ENCODE measurements around the gene ARGLU1. TPM values are rescaled to one million over a fixed set of nuclear protein-coding genes. Genes with fewer than 3 reads are reported as not detected.

ARGLU1 gene
- total RNA-seq, 1 experiment from 2014 or later, result 137 TPM

DNA sequence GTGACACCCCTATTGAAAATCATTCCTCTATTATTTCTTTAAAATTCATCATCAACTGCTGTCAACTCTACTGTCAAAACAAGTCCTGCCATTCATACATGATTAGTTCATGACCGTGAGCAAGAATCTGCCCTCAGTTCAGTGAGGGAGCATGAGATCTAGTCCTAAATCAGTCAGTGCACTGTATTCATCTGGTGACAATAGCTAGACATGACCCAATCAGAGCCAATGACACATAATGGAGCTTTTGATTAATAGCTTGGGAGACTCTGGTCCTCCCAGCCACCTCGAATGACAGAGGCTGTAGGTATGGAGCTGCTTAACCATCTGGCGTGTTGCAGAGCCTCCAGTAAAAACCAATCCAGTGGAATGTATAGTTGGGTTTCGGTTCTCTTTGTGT lies 46.9 kb upstream of the ARGLU1 start:
- CTCF ChIA-PET, result no interaction called here
- Mint-ChIP-seq H3K27me3 (ENCODE audit: insufficient read depth, unreplicated experiment) (no peaks in the 10 kb centered on the region), H3K36me3 (ENCODE audit: insufficient read depth, unreplicated experiment) (no peaks in the 10 kb centered on the region), H3K9me3 (ENCODE audit: unreplicated experiment) (no peaks in the 10 kb centered on the region), H3K4me1 (ENCODE audit: low read depth, unreplicated experiment) (no peaks in the 10 kb centered on the region), H3K4me3 (ENCODE audit: unreplicated experiment) (no peak overlapping the region), H3K27ac (ENCODE audit: unreplicated experiment) (no peak overlapping the region)
- POLR2A ChIA-PET, result no interaction called here
- Histone ChIP-seq H3K27me3 (replicated peaks; ENCODE audit: control insufficient read depth, insufficient read depth, low read length) (no peaks in the 10 kb centered on the region), H3K36me3 (ENCODE audit: control insufficient read depth, insufficient read depth, low read length) (no peaks in the 10 kb centered on the region), H3K4me1 (peaks cover 10% of the 10 kb centered on the region; the same call in 1 of the 2 replicates), H3K4me3 (ENCODE audit: low read depth, low read length) (no peak overlapping the region), H3K9me3 (no peaks in the 10 kb centered on the region)
- DNase-seq, result no peak
- BruUV-seq (replicated peaks), result no TSS peak
- intact Hi-C loops (cut with micrococcal nuclease; ENCODE audit: unreplicated experiment), result no loop called here
- TF ChIP-seq, protein P1, sequence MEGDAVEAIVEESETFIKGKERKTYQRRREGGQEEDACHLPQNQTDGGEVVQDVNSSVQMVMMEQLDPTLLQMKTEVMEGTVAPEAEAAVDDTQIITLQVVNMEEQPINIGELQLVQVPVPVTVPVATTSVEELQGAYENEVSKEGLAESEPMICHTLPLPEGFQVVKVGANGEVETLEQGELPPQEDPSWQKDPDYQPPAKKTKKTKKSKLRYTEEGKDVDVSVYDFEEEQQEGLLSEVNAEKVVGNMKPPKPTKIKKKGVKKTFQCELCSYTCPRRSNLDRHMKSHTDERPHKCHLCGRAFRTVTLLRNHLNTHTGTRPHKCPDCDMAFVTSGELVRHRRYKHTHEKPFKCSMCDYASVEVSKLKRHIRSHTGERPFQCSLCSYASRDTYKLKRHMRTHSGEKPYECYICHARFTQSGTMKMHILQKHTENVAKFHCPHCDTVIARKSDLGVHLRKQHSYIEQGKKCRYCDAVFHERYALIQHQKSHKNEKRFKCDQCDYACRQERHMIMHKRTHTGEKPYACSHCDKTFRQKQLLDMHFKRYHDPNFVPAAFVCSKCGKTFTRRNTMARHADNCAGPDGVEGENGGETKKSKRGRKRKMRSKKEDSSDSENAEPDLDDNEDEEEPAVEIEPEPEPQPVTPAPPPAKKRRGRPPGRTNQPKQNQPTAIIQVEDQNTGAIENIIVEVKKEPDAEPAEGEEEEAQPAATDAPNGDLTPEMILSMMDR (IDR thresholded peaks at IDR 0.05; ENCODE audit: insufficient read depth in 1 of 2, low read depth in 1 of 2, low read length in 1 of 2, severe bottlenecking in 1 of 2, unreplicated experiment in 1 of 2), result no peak

DNA sequence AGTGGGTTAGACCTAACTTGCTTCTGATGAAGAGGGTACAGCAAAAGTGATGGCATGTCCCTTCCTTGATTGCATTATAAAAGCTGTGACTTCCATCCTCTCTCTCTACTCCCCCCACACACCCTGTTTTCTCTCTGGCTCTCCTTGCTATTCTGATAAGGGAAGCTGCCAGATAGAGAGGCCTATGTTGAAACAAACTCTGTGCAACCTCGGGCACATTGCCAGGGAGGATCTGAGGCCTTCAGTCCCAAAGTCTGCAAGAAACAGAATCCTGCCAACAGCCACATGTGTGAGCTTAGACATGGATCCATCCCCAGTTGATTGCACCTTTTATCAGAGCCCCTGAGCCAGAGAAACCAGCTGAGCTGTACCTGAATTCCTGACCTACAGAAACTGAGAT lies 44.8 kb upstream of the ARGLU1 start:
- H3K36me3 ChIP-seq (ENCODE audit: control insufficient read depth, insufficient read depth, low read length), result no peaks in the 10 kb centered on the region
- no peak overlapping the region for H3K27ac Mint-ChIP-seq (ENCODE audit: unreplicated experiment)
- H3K9me3 ChIP-seq, result no peaks in the 10 kb centered on the region
- no TSS peak for BruUV-seq (replicated peaks)
- peaks cover 4% of the 10 kb centered on the region; the same call in 1 of the 2 replicates for H3K4me1 ChIP-seq
- H3K27me3 ChIP-seq (replicated peaks; ENCODE audit: control insufficient read depth, insufficient read depth, low read length), result no peaks in the 10 kb centered on the region
- POLR2A ChIA-PET, result no interaction called here
- no peaks in the 10 kb centered on the region for H3K9me3 Mint-ChIP-seq (ENCODE audit: unreplicated experiment)
- intact Hi-C loops (cut with micrococcal nuclease; ENCODE audit: unreplicated experiment), result no loop called here
- H3K4me3 Mint-ChIP-seq (ENCODE audit: unreplicated experiment), result no peak overlapping the region
- no peaks in the 10 kb centered on the region for H3K27me3 Mint-ChIP-seq (ENCODE audit: insufficient read depth, unreplicated experiment)
- H3K4me1 Mint-ChIP-seq (ENCODE audit: low read depth, unreplicated experiment), result no peaks in the 10 kb centered on the region
- no peak overlapping the region for H3K4me3 ChIP-seq (ENCODE audit: low read depth, low read length)
- no peaks in the 10 kb centered on the region for H3K36me3 Mint-ChIP-seq (ENCODE audit: insufficient read depth, unreplicated experiment)
- no peak for DNase-seq
- CTCF ChIA-PET, result no interaction called here
- TF ChIP-seq, protein P1 (IDR thresholded peaks at IDR 0.05; ENCODE audit: insufficient read depth in 1 of 2, low read depth in 1 of 2, low read length in 1 of 2, severe bottlenecking in 1 of 2, unreplicated experiment in 1 of 2), result no peak

DNA sequence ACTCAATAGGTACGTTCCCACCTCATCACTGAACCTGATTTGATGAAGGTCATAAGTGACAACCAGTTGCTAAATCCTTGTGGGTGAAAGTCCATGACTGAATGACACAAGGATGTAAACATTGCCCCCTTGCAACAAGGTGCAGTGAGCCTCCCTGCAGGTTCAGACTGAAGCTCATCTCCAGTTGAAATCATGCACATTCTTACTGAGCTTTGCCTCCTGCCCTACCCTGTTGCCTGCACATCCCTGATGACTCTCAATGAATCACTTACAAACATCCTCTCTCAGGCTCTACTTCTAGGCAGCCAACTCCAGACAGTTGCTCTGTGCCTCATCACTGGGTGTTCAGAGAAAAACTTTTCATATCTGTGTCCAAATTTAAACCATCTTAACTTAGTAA lies 42.5 kb upstream of the ARGLU1 start:
- no peaks in the 10 kb centered on the region for H3K36me3 Mint-ChIP-seq (ENCODE audit: insufficient read depth, unreplicated experiment)
- DNase-seq, result no peak
- H3K4me3 Mint-ChIP-seq (ENCODE audit: unreplicated experiment), result no peak overlapping the region
- Histone ChIP-seq H3K9me3 (peaks cover 2% of the 10 kb centered on the region), H3K4me1 (peaks cover 4% of the 10 kb centered on the region; the same call in 1 of the 2 replicates), H3K27me3 (replicated peaks; ENCODE audit: control insufficient read depth, insufficient read depth, low read length) (no peaks in the 10 kb centered on the region), H3K4me3 (ENCODE audit: low read depth, low read length) (no peak overlapping the region), H3K36me3 (ENCODE audit: control insufficient read depth, insufficient read depth, low read length) (no peaks in the 10 kb centered on the region)
- ChIA-PET POLR2A (no interaction called here), CTCF (no interaction called here)
- peaks cover 10% of the 10 kb centered on the region for H3K9me3 Mint-ChIP-seq (ENCODE audit: unreplicated experiment)
- TF ChIP-seq, protein P1 (IDR thresholded peaks at IDR 0.05; ENCODE audit: insufficient read depth in 1 of 2, low read depth in 1 of 2, low read length in 1 of 2, severe bottlenecking in 1 of 2, unreplicated experiment in 1 of 2), result no peak
- H3K27me3 Mint-ChIP-seq (ENCODE audit: insufficient read depth, unreplicated experiment), result no peaks in the 10 kb centered on the region
- BruUV-seq (replicated peaks), result no TSS peak
- intact Hi-C loops (cut with micrococcal nuclease; ENCODE audit: unreplicated experiment), result no loop called here
- H3K4me1 Mint-ChIP-seq (ENCODE audit: low read depth, unreplicated experiment), result no peaks in the 10 kb centered on the region
- no peak overlapping the region for H3K27ac Mint-ChIP-seq (ENCODE audit: unreplicated experiment)

All from Caco-2 (cell line).